Keratinocyte (primary cell): ENCODE measurements around the gene MSL3B.

Experiments
- CTCF ChIP-seq, 3 experiments: IDR thresholded peaks in 1 of 3; conservative IDR thresholded peaks in 1 of 3; optimal IDR thresholded peaks in 1 of 3; 2 replicates in 2 of 3; 3 replicates in 1 of 3; pipeline versions ENCODE3 to v1.5.1; 2011; ENCODE audit warnings: low read length in 3 of 3, mild to moderate bottlenecking in 3 of 3, moderate library complexity in 2 of 3, control low read depth in 1 of 3, inconsistent platforms in 1 of 3; ENCODE audit not compliant: insufficient read depth in 2 of 3; ENCODE audit errors: extremely low read depth in 1 of 3
- EZH2 ChIP-seq: IDR thresholded peaks from one replicate; pipeline ENCODE4 v1.6.1; 2012; ENCODE audit warnings: inconsistent platforms, mild to moderate bottlenecking, low read length, moderate library complexity

GRCh38 chr2:233837694-233838229 lies 30.4 kb downstream of the MSL3B start:
- TF ChIP-seq CTCF (optimal IDR thresholded peaks at IDR 0.05 in 1 of 3, IDR thresholded peaks at IDR 0.05 in 1 of 3, conservative IDR thresholded peaks at IDR 0.05 in 1 of 3; ENCODE audit: extremely low read depth in 1 of 3, insufficient read depth in 2 of 3, low read length in 3 of 3) (no peak), EZH2 (no peak)
